HUES64 (cell line): ENCODE measurements around the gene CARS1.

Experiments used
- H3K27ac ChIP-seq: 2 replicates; pipeline ENCODE4 v1.7.0; 2013; ENCODE audit warnings: low read depth, low read length, inconsistent platforms
- H3K27me3 ChIP-seq: 2 replicates; pipeline ENCODE4 v1.6.1; 2013; ENCODE audit warnings: mild to moderate bottlenecking, low read length; ENCODE audit not compliant: insufficient read depth
- H3K36me3 ChIP-seq: 2 replicates; pipeline ENCODE4 v1.6.1; 2013; ENCODE audit warnings: mild to moderate bottlenecking, low read length; ENCODE audit not compliant: insufficient read depth
- H3K4me1 ChIP-seq: 2 replicates; pipeline ENCODE4 v1.6.1; 2013; ENCODE audit warnings: mild to moderate bottlenecking, low read length, moderate library complexity; ENCODE audit not compliant: insufficient read depth
- H3K4me3 ChIP-seq: 2 replicates; pipeline ENCODE4 v1.5.1; 2013; ENCODE audit warnings: mild to moderate bottlenecking, low read length, moderate library complexity
- H3K9ac ChIP-seq: 2 replicates; pipeline ENCODE4 v1.6.1; 2013; ENCODE audit warnings: mild to moderate bottlenecking, low read depth, low read length
- H3K9me3 ChIP-seq: 2 replicates; pipeline ENCODE4 v1.6.1; 2013; ENCODE audit warnings: low read depth, low read length; ENCODE audit not compliant: insufficient read depth
- WGBS: fragments of 150-250, 120-280 bp; methylation state at CpG from one replicate; pipeline ENCODE4 v1.1.7; 2013; ENCODE audit warnings: missing lambda C conversion rate; 5-methylcytosine and 5-hydroxymethylcytosine counted together

Gene CARS1

GRCh38 chr11:3095712-3096361 lies 38.6 kb upstream of the CARS1 start:
- Histone ChIP-seq H3K9me3 (no peaks in the 10 kb centered on the region), H3K9ac (no peak overlapping the region), H3K4me1 (peaks cover 13% of the 10 kb centered on the region; the same call in 1 of the 2 replicates), H3K4me3 (no peak overlapping the region), H3K27ac (no peak overlapping the region), H3K27me3 (no peaks in the 10 kb centered on the region), H3K36me3 (no peaks in the 10 kb centered on the region)
- WGBS: 65% methylated on average over 15 of the region's 15 CpGs

GRCh38 chr11:3094223-3094824 lies 37.1 kb upstream of the CARS1 start:
- Histone ChIP-seq H3K36me3 (no peaks in the 10 kb centered on the region), H3K9ac (no peak overlapping the region), H3K27ac (no peak overlapping the region), H3K4me1 (peaks cover 13% of the 10 kb centered on the region; the same call in 1 of the 2 replicates), H3K27me3 (no peaks in the 10 kb centered on the region), H3K9me3 (no peaks in the 10 kb centered on the region), H3K4me3 (no peak overlapping the region)
- 93% methylated on average over 21 of the region's 21 CpGs for WGBS

DNA sequence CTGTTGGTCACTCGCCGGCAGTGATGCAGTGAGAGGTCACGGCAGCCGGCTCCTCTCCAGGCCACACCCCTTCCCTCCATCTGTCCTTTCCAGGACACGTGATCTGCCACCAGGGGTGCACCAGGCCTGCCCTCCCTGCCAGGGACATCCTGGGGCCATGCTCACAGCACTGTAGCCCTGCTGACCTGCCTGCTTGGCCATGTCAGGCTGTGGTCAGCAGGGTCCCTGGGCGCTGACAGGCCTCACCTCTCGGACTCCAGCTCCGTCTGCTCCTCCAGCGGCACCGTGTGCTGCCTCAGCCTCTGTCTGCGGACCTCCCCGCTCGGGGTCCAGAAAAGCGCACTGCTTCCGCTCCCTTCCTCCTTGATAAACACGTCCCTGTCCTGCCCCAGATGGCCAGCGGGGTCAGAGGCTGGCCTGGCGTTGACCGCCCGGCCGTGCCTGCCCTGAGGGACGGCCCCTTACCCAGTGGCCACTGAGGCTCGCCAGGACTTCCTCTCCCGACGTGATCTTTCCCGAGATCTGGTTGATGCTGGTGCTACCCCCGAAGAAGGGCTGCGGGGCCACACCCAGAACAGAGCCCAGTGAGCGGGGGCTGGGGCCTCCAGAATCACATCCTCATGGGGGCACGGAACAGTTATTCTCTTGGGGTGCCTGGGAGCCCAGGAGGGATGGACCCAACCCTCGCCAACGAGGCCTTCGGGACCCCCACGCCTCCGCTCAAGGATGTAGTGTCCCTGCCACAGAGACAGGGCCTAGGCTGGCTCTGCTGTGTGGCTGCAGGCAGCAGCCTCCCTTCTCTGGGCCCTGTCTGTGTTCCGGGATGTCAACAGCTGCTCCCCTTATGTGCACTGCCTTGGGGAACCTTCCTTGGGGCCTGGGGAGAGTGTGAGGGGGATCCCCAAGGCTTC lies 36.3 kb upstream of the CARS1 start:
- H3K9ac ChIP-seq: no peak overlapping the region
- 88% methylated on average over 36 of the region's 36 CpGs for WGBS
- no peak overlapping the region for H3K4me3 ChIP-seq
- H3K4me1 ChIP-seq: peaks cover 13% of the 10 kb centered on the region; the same call in 1 of the 2 replicates
- H3K9me3 ChIP-seq: no peaks in the 10 kb centered on the region
- no peak overlapping the region for H3K27ac ChIP-seq
- no peaks in the 10 kb centered on the region for H3K27me3 ChIP-seq
- H3K36me3 ChIP-seq: no peaks in the 10 kb centered on the region

DNA sequence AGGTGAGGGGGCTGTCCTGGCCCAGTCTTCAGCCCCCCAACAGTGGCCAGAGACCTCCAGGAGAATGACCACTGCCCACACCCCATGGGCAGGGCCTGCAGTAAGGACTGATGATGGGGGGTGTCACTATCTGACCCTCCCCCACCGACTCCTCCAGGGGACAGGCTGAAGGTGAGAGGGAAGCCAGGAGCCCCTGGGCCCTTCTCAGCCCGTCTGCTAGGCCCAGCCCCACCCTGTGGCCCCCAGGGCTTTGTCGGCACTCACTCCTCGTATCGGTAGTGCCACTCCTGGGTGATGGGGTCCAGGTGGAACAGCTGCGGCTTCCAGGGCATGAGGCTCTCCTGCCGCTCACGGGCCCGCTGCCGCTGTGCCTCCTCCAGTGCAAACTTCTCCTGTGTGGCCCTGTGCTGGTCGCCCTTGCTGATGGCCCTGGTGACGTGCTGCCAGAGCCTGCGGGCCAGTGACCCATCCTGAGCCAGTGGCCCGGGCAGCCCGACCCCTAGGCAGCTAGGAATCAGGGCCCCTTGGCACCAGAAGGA lies 35.4 kb upstream of the CARS1 start:
- WGBS: 93% methylated on average over 15 of the region's 15 CpGs
- Histone ChIP-seq H3K27ac (no peak overlapping the region), H3K27me3 (no peaks in the 10 kb centered on the region), H3K9ac (no peak overlapping the region), H3K36me3 (no peaks in the 10 kb centered on the region), H3K9me3 (no peaks in the 10 kb centered on the region), H3K4me1 (peaks cover 13% of the 10 kb centered on the region; the same call in 1 of the 2 replicates), H3K4me3 (no peak overlapping the region)

DNA sequence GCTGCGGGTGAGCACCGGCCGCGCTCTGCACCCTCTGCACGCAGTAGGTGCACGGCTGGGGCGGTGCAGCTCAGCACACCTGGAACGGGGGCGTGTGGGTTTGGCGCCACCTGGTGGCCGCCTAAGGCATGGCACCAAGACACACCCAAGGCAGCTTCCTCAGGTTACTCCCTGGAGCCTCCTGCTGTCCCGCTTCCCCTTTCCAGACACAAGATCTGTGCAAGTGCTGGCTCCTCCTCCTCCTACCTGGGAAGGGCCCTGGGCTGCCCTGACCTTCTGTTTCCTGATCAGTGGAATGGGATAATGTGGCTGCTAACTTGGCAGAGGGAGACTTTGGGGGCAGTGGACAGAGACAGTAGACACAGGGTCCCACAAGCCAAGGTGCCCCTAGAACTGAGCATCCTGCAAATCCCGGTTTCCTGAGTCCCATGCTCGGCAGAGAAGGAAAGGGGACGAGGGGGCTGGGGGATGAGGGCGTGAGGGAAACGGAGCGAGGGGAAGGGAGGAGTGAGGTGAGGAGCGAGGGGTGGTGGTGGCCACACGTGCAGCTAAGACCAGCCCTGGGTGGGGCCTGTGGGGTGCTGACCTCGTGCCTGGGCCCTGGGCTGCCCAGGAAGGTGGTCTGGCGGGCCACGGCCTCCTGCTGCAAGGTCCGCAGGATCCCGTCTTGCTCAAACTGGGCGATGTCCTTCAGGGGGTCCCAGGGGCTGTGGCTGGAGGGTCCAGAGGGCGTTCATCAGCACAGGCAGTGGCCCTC lies 34.8 kb upstream of the CARS1 start:
- 46% methylated on average over 27 of the region's 27 CpGs for WGBS
- Histone ChIP-seq H3K27ac (no peak overlapping the region), H3K4me1 (peaks cover 13% of the 10 kb centered on the region; the same call in 1 of the 2 replicates), H3K9me3 (no peaks in the 10 kb centered on the region), H3K9ac (no peak overlapping the region), H3K4me3 (peak overlapping the region; percentile 14; the same call in 1 of the 2 replicates), H3K36me3 (no peaks in the 10 kb centered on the region), H3K27me3 (no peaks in the 10 kb centered on the region)

DNA sequence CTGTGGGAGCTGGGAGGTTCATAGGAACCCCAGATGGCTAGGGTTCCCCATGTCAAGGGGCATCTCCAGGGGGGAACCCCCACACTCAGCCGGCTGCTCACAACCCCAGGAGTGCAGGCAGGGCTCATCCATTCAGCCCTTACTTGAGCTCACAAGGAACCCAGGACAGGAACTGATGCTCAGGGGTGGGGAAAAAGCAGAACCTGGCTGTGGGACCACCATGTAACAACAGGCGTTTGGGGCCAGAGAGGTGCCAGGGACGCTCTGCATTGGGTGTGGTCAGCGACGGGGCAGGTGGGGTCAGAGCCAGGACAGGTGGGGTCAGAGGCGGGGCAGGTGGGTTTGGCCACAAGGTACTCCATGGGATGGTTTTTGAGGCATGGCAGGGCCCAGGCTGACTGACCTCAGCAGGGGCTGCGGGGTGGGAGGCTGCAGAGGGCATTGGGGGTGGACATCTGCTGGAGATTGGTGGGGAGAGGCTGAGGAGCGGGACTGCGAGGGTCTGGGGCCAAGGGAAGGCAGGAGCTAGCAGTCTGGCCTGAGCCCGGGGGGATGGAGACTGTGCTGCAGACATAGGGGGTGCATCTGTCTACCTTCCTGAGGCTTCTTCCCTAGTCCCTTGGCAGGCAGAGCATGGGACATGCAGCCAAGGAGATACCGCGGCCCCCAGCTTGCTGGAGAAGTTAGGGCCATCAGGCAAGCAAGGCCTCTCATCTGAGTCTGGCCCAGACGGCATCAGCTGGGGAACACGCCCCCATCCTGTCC lies 34.0 kb upstream of the CARS1 start:
- no peaks in the 10 kb centered on the region for H3K36me3 ChIP-seq

GRCh38 chr11:3090096-3090901 lies 33.1 kb upstream of the CARS1 start:
- 93% methylated on average over 13 of the region's 13 CpGs for WGBS
- Histone ChIP-seq H3K27me3 (no peaks in the 10 kb centered on the region), H3K9me3 (no peaks in the 10 kb centered on the region), H3K27ac (no peak overlapping the region), H3K4me1 (peaks cover 5% of the 10 kb centered on the region; the same call in 1 of the 2 replicates), H3K4me3 (no peak overlapping the region), H3K9ac (no peak overlapping the region), H3K36me3 (no peaks in the 10 kb centered on the region)

More for the DNA sequence above, 34.0 kb upstream of the CARS1 start:
- Histone ChIP-seq H3K27me3 (no peaks in the 10 kb centered on the region), H3K4me1 (peaks cover 13% of the 10 kb centered on the region; the same call in 1 of the 2 replicates), H3K27ac (no peak overlapping the region), H3K4me3 (peak overlapping the region; percentile 14; the same call in 1 of the 2 replicates), H3K9me3 (no peaks in the 10 kb centered on the region), H3K9ac (no peak overlapping the region)
- 77% methylated on average over 14 of the region's 14 CpGs for WGBS

DNA sequence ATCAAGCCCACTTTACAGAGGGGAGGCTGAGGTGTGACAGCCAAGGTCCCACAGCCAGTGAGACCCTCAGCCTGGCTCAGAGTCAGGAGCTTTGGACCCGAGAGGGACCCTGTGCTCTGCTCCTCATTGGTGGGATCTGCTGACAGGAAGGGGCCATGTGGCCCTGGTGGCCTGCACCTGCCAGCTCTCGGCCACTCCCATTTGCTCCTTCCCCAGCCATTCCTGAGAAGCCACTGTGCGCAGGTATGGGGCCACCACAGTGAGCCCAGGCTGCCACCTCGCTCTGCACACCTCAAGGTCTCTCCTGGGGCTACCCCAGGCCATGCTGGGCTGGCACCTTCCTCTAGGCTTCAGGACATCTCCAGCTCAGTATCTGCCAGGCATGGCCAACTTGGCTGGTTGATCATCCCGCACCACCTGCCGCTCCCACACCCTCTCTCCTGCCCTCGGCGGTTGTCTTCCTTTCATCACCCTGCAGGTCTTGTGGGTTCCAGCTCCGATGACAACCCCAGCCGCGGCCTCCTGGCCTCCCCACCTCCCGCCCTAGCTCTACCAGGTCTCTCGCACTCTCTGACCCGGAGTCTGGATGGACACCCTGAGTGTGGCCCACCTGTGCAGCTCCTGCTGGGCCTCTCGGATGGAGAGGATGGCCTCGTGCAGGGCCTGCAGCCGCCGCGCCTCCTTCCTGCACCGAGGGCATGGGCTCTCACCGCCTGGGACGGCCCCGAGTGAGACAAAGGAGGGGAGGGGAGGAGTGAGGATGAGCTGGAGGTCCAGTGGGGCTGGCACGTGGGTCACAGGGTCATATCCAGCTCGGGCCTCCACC lies 32.2 kb upstream of the CARS1 start:
- 91% methylated on average over 25 of the region's 25 CpGs for WGBS
- H3K27ac ChIP-seq: no peak overlapping the region

DNA sequence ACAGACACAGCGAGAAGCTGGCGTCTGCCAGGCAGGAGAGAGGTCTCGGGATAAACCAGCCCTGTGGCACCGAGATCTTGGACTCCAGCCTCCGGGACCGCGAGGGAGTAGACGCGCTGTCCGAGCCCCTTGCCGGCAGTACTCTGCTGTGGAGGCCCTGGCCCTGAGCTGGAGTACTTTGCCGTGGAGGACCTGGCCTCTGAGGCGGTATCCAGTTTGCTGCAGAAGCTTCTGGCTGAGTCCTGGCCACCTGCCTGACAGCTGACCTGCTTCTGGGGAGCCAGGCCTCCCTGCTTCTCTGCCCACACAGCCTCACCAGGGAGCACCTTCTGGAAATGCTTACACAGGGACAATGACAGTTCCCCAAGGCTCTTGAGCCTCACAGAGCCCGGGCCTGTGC lies 31.6 kb upstream of the CARS1 start:
- H3K4me1 ChIP-seq: 0 out of 2 replicates have a peak, but pooled peaks cover 2% of the 10 kb centered on the region
- no peaks in the 10 kb centered on the region for H3K27me3 ChIP-seq
- WGBS: 93% methylated on average over 14 of the region's 14 CpGs
- no peaks in the 10 kb centered on the region for H3K9me3 ChIP-seq
- no peak overlapping the region for H3K27ac ChIP-seq
- H3K36me3 ChIP-seq: no peaks in the 10 kb centered on the region
- no peak overlapping the region for H3K4me3 ChIP-seq
- H3K9ac ChIP-seq: no peak overlapping the region

More for the DNA sequence above, 32.2 kb upstream of the CARS1 start:
- 0 out of 2 replicates have a peak, but pooled peaks cover 2% of the 10 kb centered on the region for H3K4me1 ChIP-seq
- H3K9ac ChIP-seq: no peak overlapping the region
- H3K27me3 ChIP-seq: no peaks in the 10 kb centered on the region
- no peak overlapping the region for H3K4me3 ChIP-seq
- H3K9me3 ChIP-seq: no peaks in the 10 kb centered on the region
- no peaks in the 10 kb centered on the region for H3K36me3 ChIP-seq
